ENCODE data around the gene GSE1. TPM values are rescaled to one million over a fixed set of nuclear protein-coding genes. Genes with fewer than 3 reads are reported as not detected.

Gene GSE1
- total and polyA plus RNA-seq, 2 of the 13 experiments (the other 11 are each of a cell fraction or from before 2014, with no cell fraction given), result 16.1 to 31.2 TPM

- TF ChIP-seq ZNF839 (CRISPR knock-in tag; IDR thresholded peaks at IDR 0.05; ENCODE audit: borderline replicate concordance) (0 out of 2 replicates have a peak, but pooled peaks have one; percentile 16), DNMT1 (CRISPR knock-in tag; IDR thresholded peaks at IDR 0.05) (no peak), ZNF563 (CRISPR knock-in tag; IDR thresholded peaks at IDR 0.05) (no peak), REL (CRISPR knock-in tag; conservative IDR thresholded peaks at IDR 0.05) (no peak), ZSCAN25 (CRISPR knock-in tag; IDR thresholded peaks at IDR 0.05) (no peak), RXRB (CRISPR knock-in tag; IDR thresholded peaks at IDR 0.05; ENCODE audit: borderline replicate concordance) (peak; percentile 82), ZBTB7B (CRISPR knock-in tag; IDR thresholded peaks at IDR 0.05) (no peak), ZKSCAN5 (CRISPR knock-in tag; IDR thresholded peaks at IDR 0.05) (no peak), ZFP37 (CRISPR knock-in tag; IDR thresholded peaks at IDR 0.05; ENCODE audit: borderline replicate concordance) (0 out of 2 replicates have a peak, but pooled peaks have one; percentile 73), HIC2 (CRISPR knock-in tag; IDR thresholded peaks at IDR 0.05; ENCODE audit: low read depth) (no peak), ARNT (IDR thresholded peaks at IDR 0.05) (no peak), RARG (CRISPR knock-in tag; IDR thresholded peaks at IDR 0.05; ENCODE audit: low read depth) (no peak), ZNF768 (CRISPR knock-in tag; IDR thresholded peaks at IDR 0.05) (no peak), THYN1 (CRISPR knock-in tag; IDR thresholded peaks at IDR 0.05; ENCODE audit: borderline replicate concordance, low read depth) (no peak), AHDC1 (CRISPR knock-in tag; IDR thresholded peaks at IDR 0.05; ENCODE audit: borderline replicate concordance) (no peak), ZSCAN22 (CRISPR knock-in tag; IDR thresholded peaks at IDR 0.05) (no peak), ZNF253 (CRISPR knock-in tag; IDR thresholded peaks at IDR 0.05; ENCODE audit: borderline replicate concordance) (no peak), PBX2 (CRISPR knock-in tag; IDR thresholded peaks at IDR 0.05) (0 out of 2 replicates have a peak, but pooled peaks have one; percentile 2), MTF1 (CRISPR knock-in tag; IDR thresholded peaks at IDR 0.05) (no peak)
- TF ChIP-seq, protein P1, sequence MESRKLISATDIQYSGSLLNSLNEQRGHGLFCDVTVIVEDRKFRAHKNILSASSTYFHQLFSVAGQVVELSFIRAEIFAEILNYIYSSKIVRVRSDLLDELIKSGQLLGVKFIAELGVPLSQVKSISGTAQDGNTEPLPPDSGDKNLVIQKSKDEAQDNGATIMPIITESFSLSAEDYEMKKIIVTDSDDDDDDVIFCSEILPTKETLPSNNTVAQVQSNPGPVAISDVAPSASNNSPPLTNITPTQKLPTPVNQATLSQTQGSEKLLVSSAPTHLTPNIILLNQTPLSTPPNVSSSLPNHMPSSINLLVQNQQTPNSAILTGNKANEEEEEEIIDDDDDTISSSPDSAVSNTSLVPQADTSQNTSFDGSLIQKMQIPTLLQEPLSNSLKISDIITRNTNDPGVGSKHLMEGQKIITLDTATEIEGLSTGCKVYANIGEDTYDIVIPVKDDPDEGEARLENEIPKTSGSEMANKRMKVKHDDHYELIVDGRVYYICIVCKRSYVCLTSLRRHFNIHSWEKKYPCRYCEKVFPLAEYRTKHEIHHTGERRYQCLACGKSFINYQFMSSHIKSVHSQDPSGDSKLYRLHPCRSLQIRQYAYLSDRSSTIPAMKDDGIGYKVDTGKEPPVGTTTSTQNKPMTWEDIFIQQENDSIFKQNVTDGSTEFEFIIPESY (CRISPR knock-in tag; IDR thresholded peaks at IDR 0.05), result 0 out of 2 replicates have a peak, but pooled peaks have one; percentile 42
Measured at GRCh38 chr16:85621698-85622428, 8.7 kb downstream of the GSE1 start (continued).
